HG02642 (cell line): ENCODE data around the gene KRTAP24-1.

Experiments
- ATAC-seq: cut with Tn5 transposase; IDR thresholded peaks from one replicate; pipeline ENCODE4 v1.9.1; 2021; ENCODE audit warnings: mild to moderate bottlenecking; ENCODE audit not compliant: unreplicated experiment, poor library complexity

Gene KRTAP24-1, protein sequence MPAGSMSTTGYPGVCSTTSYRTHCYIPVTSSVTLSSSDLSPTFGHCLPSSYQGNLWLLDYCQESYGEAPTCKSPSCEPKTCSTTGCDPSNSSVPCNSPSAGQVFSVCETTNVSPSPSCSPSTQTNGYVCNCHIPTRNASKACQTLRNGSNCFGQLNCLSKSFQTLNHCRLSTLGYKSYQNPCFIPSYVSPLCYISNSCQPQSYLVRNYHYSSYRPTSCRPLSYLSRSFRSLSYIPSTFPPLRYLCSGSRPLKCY

DNA sequence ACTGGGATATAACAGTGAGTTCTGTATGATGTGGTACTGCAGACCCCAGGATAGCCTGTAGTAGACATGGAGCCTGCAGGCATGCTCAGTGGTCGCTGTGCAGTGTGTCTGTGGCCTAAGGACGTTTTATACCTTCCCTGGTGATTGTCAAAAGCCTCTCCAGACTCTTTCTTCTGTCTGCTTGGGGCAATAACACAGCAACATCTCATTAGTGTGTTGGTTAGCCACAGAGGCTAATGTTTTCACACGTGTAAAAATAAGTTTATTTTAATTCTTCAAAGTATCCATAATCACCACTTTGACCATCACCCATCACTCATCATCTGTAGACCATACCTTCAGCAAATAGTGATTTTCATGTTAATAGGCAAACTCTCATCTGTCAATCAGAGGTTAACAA is at the start of gene KRTAP24-1:
Gene KRTAP24-1, minus strand, starts transcription at position 101 of the 400 bp plus-strand sequence. Its CDS starts 18 bp downstream, at position 83.
- no peak for ATAC-seq

DNA sequence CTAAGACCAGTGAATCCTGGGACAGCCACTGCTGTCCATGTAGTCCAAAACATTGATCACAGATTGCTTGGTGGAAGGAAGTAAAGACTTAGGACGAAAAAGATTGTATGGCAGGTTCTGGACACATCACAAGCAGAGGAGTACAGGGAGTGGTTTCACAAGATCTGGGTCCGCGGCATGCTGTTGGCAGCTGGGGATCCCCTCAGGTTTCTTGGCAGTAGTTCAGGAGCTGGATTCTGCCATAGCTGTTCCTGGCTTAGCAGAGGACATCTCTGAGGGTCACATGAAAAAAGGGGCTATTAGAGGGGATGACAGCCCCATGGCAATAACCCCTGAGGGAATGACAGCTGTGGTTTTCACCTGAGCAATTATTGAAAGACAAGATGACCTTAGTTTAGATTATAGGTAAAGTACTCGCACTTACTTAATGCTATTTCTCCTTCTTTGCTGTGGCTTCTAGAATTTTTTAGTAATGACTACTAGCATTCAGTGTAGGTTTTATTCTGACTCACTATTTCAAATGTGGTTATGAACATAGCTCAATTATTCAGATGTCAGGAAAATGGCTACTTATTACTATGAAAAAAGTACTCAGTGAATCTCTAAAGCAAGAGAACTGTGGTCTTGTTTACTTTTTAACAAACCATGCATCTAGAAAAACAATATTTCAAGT is 46.6 kb upstream of the KRTAP24-1 start:
- ATAC-seq = no peak

DNA sequence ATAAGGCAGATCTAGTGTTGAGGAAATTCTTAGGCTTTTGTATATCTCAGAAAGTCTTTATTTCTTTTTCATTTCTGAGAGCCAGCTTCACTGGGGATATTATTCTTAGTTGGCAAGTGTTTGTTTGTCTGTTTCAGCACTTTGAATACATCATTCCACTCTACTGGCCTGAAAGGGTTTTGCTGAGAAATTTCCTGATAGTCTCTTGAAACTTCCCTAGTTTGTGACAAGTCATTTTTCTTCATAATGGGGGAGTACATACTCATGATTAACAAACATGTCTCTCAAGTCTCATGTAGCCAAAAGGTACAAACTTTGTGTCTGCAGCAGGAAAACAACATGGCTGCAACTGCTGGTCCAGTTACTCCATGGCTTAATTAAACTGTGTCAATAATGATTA is 43.6 kb upstream of the KRTAP24-1 start:
- ATAC-seq = no peak

DNA sequence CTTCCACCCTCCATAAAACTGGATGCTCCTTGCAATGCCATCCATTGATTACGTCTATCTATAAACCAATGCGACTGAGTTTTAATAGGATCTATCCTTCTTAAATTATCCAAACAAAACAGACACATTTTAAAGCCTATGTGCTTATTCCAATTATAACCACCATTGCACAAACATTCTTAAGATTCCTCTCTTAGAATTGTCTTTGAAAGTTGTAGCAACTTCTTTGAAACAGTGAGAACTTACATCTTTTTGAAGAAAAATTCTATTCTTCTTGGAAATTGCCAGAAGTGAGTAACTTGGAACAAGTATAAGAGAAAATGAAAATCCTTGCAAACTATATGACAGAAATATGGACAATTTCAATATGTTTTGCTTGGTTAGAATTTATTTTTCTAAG is 37.5 kb upstream of the KRTAP24-1 start, which contains the start of gene KRTAP26-1:
Gene KRTAP26-1, minus strand, starts transcription at position 101 of the 400 bp plus-strand sequence. CDS start 280 bp downstream, outside the sequence.
- ATAC-seq = no peak

DNA sequence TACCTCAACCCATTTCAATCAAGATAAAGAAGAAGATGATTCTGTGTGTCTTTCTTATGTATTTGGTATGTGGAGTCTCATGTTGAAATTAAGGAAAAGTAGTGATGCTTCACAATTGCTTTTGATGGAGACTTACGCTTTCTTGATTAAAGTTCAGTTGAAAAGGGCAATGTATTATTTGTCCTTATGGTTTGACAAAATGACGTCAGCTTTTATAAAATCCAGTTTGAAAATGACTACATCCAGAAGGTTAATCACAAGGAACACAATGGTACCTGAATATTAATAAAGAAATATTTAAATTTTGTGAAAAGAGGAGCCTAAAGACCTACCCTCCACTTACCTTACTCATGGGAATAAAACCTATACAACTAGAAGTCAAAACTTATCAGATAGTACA is 33.0 kb upstream of the KRTAP24-1 start:
- ATAC-seq = no peak

DNA sequence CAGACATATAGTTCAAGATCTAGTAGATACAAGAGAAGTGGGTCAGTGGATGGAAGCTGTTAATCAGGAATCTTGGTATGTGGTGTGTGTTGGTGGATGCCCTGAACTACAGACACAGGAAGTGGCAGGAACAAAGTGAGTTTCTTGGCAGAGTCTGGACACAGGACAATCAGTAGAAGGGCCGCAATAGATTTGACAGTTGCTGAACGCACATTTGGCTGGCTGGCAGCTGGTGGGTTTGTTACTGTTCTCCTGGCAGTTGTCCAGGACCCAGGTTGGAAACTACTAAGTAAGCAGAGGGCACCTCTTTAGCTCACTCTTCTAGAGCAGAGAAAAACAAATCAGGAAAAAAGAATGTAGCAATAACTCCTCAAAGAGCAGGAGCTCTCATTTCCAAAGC is 24.1 kb upstream of the KRTAP24-1 start:
- no peak for ATAC-seq

DNA sequence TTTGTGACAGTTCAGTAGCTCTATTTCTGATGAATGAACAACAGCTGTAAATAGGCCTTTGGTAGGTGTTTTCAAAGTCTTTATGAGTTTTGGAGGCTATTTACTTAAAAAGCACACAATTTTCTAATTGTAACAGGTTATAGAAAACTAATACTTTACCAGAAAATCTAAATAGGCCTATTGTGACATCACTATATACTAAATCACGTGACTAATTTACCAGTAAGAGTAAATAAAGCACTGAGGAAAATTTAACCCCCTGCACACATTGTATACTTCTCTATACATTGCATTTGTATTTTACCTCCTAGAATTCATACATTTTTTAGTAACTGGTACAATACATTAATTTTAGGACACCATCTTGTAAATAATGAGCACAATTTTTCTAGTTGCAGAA is 22.4 kb upstream of the KRTAP24-1 start:
- no peak for ATAC-seq

DNA sequence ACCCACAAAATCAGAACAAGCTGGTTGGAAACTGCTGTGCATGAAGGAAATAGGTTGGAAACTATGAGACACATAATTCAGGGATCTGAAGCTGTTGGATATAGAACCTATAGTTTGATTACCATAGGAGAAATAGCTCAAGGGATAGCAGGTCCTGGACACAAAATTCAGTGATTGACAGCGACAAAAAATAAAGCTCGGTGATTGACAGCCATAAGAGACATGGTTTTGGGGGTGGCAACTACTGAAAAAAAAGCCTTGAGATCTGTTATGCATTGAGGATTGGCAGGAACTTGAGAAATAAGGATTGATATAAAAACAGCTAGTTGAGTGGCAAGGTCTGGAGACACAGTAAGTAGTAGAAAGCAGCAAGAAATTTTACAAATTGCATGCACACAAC is 6.5 kb upstream of the KRTAP24-1 start, which contains the start of gene KRTAP25-1:
Gene KRTAP25-1, minus strand, starts transcription at position 300 of the 400 bp plus-strand sequence. Its CDS starts 24 bp downstream, at position 276.
- ATAC-seq = no peak

DNA sequence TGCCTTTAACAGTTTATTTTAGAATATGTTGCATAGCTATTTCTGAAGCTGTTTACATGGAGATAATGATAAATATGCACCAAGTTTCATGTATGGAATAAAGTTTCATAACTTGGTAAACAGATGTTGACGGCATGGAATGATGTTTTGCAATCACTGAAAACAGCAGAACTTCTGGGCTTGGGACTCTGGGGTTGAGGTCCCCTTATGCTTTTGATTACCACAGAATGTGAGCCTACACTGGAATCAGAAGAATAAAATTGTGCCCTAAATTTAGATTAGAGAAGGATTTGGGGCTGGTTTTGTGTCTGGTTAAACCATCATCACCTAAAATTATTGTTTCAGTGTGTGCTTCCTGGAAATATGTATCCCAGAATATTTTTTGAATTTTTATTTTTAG is 11.1 kb downstream of the KRTAP24-1 start:
- no peak for ATAC-seq

DNA sequence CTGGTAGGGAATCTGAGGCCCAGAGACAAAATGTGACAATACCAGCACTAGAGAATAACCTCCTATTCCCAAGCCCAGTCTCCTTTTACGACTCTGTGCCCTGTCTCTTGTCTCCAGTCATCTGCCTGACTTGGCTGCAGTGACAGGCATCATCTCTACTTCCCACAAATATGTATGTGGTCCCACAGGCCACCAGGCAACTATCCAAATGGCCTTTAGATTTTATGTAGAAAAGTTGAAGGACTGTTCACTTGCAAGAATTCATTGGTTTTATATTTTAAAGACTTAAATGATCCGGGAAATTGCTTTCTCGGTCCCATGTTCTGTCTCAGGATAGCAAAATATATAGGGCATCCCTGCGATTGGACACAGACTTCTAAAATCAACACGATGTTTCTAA is 11.6 kb downstream of the KRTAP24-1 start:
- no peak for ATAC-seq

DNA sequence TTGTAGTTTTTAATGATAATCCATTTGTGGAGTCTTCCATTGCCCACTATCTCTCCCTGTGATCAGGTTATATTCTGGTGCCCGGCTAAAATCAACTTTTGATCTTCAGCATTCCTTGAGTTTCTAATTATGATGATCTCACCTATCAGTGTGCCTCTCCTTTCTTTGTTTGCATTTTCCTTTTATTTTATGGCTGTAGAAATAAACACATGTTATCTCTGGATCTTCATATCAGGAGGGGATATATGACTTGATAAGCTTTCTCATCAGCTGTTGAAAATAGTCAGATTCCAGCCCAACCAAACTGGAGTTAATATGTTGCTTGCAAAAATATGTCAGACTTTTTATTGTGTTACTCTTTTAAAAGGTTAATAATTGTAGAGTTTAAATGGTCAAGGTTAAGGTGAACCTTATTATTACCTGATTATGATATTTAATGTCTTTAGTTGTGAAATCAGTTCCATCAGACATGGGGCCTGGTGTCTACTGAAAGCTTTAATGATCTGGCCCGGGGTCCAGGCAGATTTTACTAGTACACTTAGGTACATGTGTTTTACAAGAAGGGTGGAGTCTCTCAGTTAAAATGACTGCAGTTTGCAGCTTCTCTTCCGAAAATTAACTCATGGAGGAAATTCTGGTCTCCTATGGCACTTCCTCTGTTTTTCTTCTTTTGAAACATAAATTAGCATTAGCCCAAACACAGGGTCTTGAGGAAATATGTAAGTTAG is 12.8 kb downstream of the KRTAP24-1 start:
- ATAC-seq = no peak

DNA sequence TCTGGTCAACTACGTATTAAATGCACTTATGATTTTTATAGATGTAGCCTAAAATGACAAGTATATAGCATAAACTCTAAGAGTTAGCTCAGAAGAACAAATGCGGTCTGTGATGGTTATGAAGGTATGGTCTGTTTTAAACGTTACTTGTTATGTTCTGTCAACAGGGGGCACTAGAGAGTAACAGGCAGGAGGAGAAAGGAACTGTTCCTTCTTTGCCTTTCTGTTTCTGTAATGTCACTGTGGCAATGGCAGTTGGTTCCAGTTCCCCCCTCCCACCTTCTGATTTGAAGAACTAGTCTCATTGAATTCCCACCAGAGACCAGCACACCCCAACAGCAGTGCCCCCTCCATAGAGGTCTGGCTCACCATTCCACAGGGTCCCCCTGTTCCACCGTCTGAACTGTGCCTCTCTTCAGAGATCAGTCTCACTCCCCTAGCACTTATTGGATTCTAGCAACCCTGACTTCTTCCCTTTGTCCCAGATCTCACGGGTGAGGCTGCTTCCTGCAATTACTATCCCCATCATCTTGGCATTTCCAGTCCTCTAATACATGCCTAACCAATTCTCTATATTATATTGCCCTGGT is 14.0 kb downstream of the KRTAP24-1 start:
- ATAC-seq = no peak

DNA sequence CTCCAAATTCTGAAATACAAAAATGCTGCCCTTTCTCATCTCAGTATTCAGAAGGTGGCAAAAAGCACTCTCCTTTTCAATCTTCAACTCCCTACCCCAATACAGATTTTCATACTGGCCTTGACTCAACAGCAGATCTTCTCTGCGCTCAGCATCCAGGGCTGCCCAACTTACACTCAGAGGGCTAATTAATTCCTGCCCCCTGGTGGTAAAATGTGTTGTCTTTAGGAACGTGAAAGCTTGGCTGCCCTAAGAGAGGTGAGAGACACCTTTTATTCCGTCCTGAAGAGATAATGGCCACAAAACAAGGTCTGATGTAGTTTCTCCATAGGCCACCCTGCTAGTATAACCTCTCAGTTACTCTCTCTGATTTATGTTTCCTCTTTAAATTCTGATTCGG is 25.0 kb downstream of the KRTAP24-1 start:
- no peak for ATAC-seq

DNA sequence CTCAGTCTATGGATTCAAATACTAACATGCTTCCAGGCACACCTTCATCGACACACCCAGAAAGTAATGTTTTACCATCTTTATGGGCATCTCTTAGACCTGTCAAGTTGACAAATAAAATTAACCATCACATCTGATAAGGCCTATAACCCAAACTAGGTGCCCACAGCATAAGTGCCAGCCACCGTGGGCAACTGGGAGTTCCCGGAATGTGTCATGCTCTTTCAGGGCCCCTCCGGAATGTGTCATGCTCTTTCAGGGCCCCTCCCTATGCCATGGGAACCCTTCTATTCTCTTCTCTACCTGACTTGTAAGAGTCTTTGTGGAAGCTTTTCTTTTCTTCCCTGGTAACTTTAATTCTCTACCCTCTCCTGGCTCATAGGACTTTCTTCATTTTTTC is 26.6 kb downstream of the KRTAP24-1 start:
- no peak for ATAC-seq

DNA sequence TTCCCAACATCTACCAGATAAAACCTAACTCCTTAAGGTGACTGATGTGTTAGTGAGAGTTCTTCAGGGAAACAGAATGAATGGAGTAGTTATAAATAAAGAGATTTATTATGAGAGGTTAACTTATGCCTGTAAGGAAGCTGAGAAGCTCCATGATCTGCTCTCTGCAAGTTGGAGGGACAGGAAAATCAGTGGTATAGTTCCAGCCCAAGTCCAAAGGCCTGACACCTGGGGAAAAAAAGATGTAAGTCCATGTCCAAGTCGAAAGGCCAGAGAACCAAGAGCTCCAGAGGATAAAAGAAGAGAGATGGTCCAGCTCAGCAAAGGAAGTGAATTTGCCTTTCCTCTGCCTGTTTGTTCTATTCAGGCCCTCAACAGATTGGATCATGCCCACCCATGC is 27.1 kb downstream of the KRTAP24-1 start:
- no peak for ATAC-seq

DNA sequence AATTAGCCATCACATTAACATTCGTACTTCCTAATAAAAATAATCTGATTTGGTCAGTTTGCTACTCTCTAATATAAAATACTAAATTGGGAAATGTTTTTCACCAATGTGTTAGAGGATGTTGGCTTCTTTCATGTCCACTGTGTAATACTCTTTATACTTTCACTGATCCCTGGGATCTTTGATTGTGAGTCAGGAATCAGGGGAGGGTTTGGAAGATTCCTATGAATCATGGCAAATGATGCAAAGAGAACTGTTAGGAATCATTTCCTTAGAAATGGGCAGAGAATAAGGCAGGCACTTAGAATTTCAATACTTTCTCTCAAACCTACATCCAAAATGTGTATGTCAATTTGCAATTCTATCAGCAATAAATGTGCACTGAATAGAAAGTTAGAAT is 31.0 kb downstream of the KRTAP24-1 start:
- ATAC-seq = no peak

DNA sequence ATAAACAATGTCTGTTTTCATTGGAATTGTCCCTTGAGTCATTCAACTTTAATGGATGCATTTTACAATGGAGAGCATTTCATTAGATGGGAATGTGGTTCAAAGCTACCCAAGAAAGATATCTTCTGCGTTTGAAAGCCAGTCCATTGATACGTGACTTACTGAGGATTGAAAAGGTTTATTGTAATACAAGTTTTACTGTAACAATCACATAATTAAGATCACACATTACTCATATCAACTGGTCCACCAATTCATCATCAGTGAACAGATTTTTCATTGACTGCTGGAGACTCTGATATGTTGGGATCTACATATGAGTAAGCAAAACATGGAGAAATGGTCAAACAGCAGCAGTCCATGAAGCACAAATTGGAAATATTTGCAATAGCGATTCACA is 32.8 kb downstream of the KRTAP24-1 start:
- ATAC-seq = no peak

DNA sequence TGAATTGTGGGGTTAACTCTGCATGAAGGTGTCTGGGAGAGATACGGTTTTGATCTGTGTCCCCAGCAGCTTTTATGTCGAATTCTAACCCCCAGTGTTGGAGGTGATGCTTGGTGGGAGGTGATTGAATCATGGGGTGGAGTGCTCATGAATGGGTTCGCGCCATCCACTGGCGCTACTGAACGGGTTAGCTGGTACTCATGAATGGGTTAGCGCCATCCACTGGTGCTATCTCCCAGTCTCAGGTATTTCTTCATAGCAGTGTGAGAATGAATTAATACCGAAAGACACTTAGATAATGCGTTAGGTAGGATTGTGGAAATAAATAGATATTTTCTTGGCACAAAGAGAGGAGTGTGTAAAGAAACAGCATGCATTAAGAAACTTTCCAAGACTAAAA is 33.9 kb downstream of the KRTAP24-1 start:
- ATAC-seq = no peak

DNA sequence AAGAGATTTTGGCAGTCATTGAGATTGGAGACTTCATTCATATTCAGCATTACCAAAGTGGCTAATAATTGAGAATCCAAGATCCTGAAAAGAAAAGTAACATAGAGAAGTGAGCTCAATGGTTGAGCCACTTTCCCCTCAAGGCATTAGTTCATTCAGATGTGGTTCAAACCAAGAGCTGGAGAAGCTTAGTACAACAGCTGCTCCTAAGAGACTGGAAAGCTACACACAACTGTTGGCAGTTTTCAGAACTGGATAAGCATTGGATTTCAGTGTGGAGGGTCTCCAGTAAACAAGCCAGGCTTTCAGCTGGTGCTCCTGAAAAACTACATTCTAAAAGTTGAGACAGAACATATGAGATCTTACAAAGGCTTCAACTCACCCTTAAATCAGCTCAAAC is 37.7 kb downstream of the KRTAP24-1 start:
- ATAC-seq = no peak

DNA sequence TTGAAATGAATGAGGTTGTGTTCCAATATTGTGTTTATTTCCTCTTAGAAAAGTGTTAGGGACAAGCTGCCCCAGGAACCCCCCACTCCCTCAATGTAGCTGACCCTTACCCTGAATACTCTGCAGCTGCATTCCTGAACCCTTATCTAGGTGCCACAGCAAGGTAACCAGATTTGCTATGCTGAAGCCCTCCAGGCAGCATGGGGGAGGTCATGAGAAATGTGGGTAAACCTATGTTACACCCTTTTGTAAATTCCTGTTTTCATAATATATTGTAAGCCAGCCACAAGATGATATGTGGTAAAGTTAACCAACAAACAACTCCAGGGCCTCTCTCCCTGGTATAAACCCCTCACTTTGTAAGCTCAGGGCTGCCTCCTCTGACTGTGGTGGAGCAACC is 39.1 kb downstream of the KRTAP24-1 start:
- no peak for ATAC-seq

DNA sequence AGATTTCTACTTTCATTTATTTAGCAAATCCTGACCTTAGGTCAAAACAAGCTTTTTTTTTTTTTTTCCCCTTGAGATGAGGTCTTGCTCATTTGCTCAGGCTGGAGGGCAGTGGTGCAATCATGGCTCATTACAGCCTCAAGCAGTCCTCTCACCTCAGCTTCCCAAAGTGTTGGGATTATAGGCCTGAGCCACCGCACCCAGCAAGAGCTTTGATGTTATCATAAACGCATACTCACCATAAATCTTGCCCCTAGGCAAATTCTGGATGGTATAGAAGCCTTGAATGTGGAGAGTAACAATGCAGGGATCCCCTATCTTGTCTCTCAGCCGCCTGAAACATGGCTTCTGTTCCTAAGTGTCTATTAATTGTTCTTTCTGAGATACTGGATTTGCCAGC is 42.1 kb downstream of the KRTAP24-1 start:
- no peak for ATAC-seq
